ENCODE data around the gene UROC1. TPM values are rescaled to one million over a fixed set of nuclear protein-coding genes. Genes with fewer than 3 reads are reported as not detected.

The UROC1 gene
- total RNA-seq, 1 donor from 2014 or later: not detected

DNA sequence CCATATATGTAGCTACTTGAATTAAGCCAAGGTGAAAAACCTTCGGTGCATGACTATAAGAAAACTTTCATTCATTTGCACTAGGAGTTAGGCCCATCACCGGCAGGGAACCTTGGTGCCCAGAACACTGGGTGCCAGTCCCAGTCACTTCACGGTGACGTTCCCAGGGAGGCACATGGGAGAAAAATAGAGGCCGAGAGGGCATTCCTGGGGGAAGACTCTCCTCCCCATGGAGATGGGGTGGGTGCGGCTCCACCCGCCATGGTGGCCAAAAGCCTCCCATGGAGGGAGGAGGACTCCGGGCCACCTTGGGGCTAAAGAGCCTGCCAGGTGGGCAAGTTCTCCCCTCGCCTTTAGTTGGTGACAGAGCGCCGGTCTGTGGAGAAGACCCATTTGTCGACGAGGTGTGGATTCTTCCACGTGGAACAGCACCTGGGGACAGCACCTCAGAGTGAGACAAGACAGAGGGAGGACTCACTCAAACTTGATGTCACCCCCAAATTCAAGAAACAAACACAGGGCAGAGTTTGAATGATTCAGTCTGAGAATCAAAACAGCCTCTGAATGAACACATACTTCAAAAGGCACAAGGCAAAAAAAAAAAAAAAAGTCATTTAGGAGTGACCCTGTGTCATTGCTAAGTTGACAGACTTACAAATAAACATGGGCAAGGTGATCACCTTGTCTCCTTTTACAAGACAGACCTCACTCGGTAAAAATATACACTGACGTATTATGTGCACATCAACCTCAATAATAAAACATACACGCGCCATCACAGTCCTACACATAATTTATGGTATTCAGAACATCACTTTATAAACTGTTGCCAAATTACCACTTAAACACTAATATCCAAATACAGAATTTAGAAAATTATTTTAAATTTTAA is 80.5 kb downstream of the UROC1 start:
- intact Hi-C loops (cut with micrococcal nuclease): no loop called here
- Mint-ChIP-seq H3K9me3 (no peaks in the 10 kb centered on the region), H3K4me1 (no peaks in the 10 kb centered on the region), H3K27ac (no peak overlapping the region), H3K4me3 (no peak overlapping the region), H3K36me3 (ENCODE audit: low read depth) (peaks cover 5% of the 10 kb centered on the region), H3K27me3 (no peaks in the 10 kb centered on the region)
- DNase-seq: no peak

- H3K9me3 Mint-ChIP-seq: no peaks in the 10 kb centered on the region
- no peaks in the 10 kb centered on the region for H3K4me1 Mint-ChIP-seq
- H3K27ac Mint-ChIP-seq: peak overlapping the region; percentile 15
- H3K4me3 Mint-ChIP-seq: no peak overlapping the region
- no peak for DNase-seq
- intact Hi-C loops (cut with micrococcal nuclease): no loop called here
- H3K27me3 Mint-ChIP-seq: no peaks in the 10 kb centered on the region
- peaks cover 5% of the 10 kb centered on the region for H3K36me3 Mint-ChIP-seq (ENCODE audit: low read depth)
Observed at GRCh38 chr3:126435456-126436315, 81.9 kb downstream of the UROC1 start.

DNA sequence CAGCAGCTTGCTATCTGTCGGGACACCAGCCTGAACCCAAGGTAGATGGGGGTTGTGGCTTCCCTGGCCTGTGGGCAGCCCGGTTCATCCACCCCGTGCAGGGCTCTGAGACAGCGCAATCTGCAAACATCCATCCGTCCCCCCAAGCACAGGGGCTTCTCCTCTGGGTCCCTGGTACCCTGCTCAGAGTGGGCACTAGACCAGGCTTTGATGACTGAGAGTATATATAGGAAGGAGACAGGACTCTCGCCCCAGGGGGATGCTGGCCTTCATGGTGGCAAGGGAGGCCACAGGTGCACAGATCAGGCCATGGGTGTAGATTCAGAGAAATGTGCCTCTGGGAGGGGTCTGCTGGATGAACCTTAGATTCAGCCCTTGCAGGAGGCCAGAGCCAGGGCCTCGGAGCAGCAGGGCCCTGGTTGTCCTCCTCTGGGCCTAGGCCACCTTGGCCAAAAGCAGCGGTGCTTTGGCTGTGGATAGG is 82.6 kb downstream of the UROC1 start:
- no peak for DNase-seq
- Mint-ChIP-seq H3K27me3 (no peaks in the 10 kb centered on the region), H3K9me3 (no peaks in the 10 kb centered on the region), H3K4me3 (no peak overlapping the region), H3K36me3 (ENCODE audit: low read depth) (peaks cover 5% of the 10 kb centered on the region), H3K4me1 (no peaks in the 10 kb centered on the region), H3K27ac (no peak overlapping the region)
- intact Hi-C loops (cut with micrococcal nuclease): no loop called here

DNA sequence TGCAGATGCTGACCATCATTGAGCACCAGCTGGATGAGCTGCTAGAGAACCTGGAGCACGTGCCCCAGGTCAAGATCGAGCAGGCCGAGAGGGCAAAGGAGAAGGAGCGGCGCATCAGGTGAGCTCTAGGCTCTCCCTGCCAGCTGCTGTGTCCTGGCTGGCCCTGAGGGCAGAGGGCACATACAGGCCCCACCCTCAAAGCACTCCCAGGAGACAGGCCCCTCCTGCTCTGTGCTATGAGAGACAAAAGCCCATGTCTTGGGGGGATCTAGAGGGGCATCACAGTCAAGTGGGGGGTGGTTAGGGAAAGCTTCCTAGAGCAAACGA is 83.3 kb downstream of the UROC1 start:
- Mint-ChIP-seq H3K36me3 (ENCODE audit: low read depth) (peaks cover 3% of the 10 kb centered on the region), H3K27me3 (no peaks in the 10 kb centered on the region), H3K9me3 (no peaks in the 10 kb centered on the region), H3K27ac (no peak overlapping the region), H3K4me1 (no peaks in the 10 kb centered on the region), H3K4me3 (no peak overlapping the region)
- intact Hi-C loops (cut with micrococcal nuclease): no loop called here
- no peak for DNase-seq

- H3K36me3 Mint-ChIP-seq (ENCODE audit: low read depth): peaks cover 1% of the 10 kb centered on the region
- intact Hi-C loops (cut with micrococcal nuclease): no loop called here
- no peak overlapping the region for H3K27ac Mint-ChIP-seq
- no peaks in the 10 kb centered on the region for H3K9me3 Mint-ChIP-seq
- no peak for DNase-seq
- H3K4me3 Mint-ChIP-seq: no peak overlapping the region
- no peaks in the 10 kb centered on the region for H3K4me1 Mint-ChIP-seq
- no peaks in the 10 kb centered on the region for H3K27me3 Mint-ChIP-seq
Observed at GRCh38 chr3:126433496-126434263, 83.9 kb downstream of the UROC1 start.

GRCh38 chr3:126433105-126433430 is 84.5 kb downstream of the UROC1 start:
- no peak overlapping the region for H3K4me3 Mint-ChIP-seq
- DNase-seq: no peak
- intact Hi-C loops (cut with micrococcal nuclease): no loop called here

DNA sequence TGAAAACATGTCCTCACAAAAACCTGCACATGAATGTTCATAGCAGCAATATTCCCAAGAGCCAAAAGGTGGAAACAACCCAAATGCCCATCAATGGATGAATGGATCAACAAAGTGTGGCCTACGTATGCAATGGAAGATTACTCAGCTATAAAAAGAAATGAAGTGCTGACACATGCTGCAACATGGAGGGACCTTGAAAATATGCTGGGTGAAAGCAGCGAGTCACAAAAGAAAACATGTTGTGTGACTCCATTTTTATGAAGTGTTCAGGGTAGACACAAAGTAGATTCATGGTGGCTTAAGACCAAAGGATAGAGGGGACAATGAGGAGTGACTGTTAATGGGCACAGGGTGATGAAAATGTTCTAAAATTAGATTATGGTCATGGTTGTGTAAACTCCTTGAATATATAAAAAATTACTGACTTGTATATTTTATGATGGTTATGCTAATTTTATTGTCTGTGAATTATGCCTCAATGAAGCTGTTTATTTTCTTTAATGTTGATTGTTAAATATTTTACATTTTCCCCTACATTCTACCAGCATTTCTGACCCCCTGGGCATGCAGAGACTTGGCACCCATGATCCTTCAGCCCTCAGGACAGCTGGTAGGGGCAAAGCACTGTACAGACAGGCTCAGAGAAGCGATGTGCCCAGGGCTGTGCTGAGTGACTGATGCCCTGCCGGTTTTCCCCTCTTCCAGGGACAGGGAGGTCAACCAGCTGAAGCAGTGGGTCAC is 85.0 kb downstream of the UROC1 start:
- Mint-ChIP-seq H3K27me3 (no peaks in the 10 kb centered on the region), H3K4me3 (no peak overlapping the region), H3K9me3 (no peaks in the 10 kb centered on the region), H3K36me3 (ENCODE audit: low read depth) (peaks cover 1% of the 10 kb centered on the region), H3K4me1 (no peaks in the 10 kb centered on the region), H3K27ac (no peak overlapping the region)
- intact Hi-C loops (cut with micrococcal nuclease): no loop called here
- no peak for DNase-seq

More at GRCh38 chr3:126433105-126433430, 84.5 kb downstream of the UROC1 start:
- Mint-ChIP-seq H3K4me1 (no peaks in the 10 kb centered on the region), H3K9me3 (no peaks in the 10 kb centered on the region), H3K27ac (no peak overlapping the region), H3K36me3 (ENCODE audit: low read depth) (peaks cover 1% of the 10 kb centered on the region), H3K27me3 (no peaks in the 10 kb centered on the region)

Other genes starting within 250 kb of the UROC1 start
- gene KLF15, start 160.4 kb downstream of the UROC1 start, total RNA-seq: 0.19 and 0.28 TPM in 2 replicates
- gene CFAP100, start 122.9 kb downstream of the UROC1 start, total RNA-seq: not detected in 2 replicates
- 29.2 and 29.4 TPM in 2 replicates for gene ZXDC, start 41.9 kb downstream of the UROC1 start, total RNA-seq
- gene CHST13, start 6.4 kb upstream of the UROC1 start, total RNA-seq: not detected in 2 replicates
- gene C3orf22, start 41.2 kb upstream of the UROC1 start, total RNA-seq: not detected in 2 replicates
- 1.3 and 1.5 TPM in 2 replicates for gene TXNRD3, start 137.4 kb upstream of the UROC1 start, total RNA-seq
- 17.1 and 18.5 TPM in 2 replicates for gene CHCHD6, start 186.5 kb upstream of the UROC1 start, total RNA-seq

All from activated CD4-positive, alpha-beta T cell treated with anti-CD3 and anti-CD28 coated beads, Interleukin-2, amount 10 ng/mL, durations not matched to agents 24 days and 14 days (primary cell).